K562 treated with DMSO at 1 percent for 48 hours (cell line): Measurements from ENCODE around the gene FAM170A. TPM values are rescaled to one million over a fixed set of nuclear protein-coding genes. Genes with fewer than 3 reads are reported as not detected.

ENCODE experiments used
- total RNA-seq: library from RNA; unstranded; fragments of 300-600 nt; gene quantifications from 2 replicates; pipeline ENCODE4 v1.2.3, GENCODE V29; 2022; ENCODE audit warnings: low replicate concordance; ENCODE audit errors: extremely low read depth

Gene FAM170A, protein sequence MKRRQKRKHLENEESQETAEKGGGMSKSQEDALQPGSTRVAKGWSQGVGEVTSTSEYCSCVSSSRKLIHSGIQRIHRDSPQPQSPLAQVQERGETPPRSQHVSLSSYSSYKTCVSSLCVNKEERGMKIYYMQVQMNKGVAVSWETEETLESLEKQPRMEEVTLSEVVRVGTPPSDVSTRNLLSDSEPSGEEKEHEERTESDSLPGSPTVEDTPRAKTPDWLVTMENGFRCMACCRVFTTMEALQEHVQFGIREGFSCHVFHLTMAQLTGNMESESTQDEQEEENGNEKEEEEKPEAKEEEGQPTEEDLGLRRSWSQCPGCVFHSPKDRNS
- total RNA-seq, result not detected in 2 replicates

DNA sequence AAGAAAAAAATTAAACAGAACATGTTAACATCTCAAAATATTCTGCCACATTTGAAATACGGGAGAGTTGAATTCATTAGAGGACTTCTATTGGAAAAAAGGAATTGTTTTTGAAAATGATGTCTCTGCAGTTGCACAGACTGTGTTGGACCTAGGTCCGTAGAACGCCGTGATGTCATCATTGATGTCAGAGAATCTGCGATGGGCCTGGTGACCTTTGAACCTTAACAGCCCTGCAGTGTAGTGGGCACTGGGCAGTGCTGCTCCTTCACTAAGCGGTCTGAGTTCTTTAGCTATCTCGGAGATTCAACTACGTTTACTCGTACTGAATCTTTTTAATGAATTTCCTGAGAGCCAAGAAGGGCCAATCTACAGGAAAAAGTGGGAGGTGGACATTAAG, at the start of gene FAM170A:
FAM170A (plus strand) TSS at position 220 of the 400 bp plus-strand sequence. CDS start 211 bp downstream, outside the sequence.

Other genes starting within 250 kb of the FAM170A start
- gene HSD17B4, start 177.1 kb upstream of the FAM170A start, total RNA-seq, result not detected in 2 replicates